ENCODE measurements around the gene GLRA1.

GLRA1 gene

GRCh38 chr5:151917904-151918303 is 6.7 kb downstream of the GLRA1 start:
- Histone ChIP-seq H3K4me3 (ENCODE audit: low read depth, low read length) (no peak overlapping the region), H3K9ac (ENCODE audit: low read depth, low read length) (no peak overlapping the region), H3K27ac (ENCODE audit: low read depth, low read length) (peak overlapping the region; percentile 67), H3K27me3 (ENCODE audit: control insufficient read depth, insufficient read depth, low read length) (peaks cover 82% of the 10 kb centered on the region), H3K4me1 (ENCODE audit: control insufficient read depth, insufficient read depth, low read length) (peaks cover 18% of the 10 kb centered on the region), H3K36me3 (ENCODE audit: control insufficient read depth, insufficient read depth, low read length) (no peaks in the 10 kb centered on the region), H3K9me3 (ENCODE audit: control insufficient read depth, insufficient read depth, low read length) (no peaks in the 10 kb centered on the region)

DNA sequence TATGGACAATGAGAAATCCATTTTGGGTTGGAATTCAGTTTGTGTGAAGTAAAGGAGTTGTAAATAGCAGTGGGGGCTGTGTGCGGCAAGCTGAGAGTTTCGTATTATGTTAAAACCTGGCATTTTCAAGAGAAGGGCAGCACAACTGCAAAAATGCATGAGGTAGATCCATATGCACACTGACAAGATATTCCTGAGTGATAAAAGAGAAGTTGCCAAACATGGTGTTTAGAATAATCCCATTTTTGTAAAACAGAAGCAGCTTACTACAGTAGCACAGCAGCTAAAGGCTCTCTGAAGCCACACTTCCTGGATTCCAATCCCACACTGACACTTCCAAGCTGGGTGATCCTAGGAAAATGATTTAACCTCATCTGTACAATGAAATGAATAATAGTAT is 11.2 kb downstream of the GLRA1 start:
- Histone ChIP-seq H3K9me3 (ENCODE audit: control insufficient read depth, insufficient read depth, low read length) (no peaks in the 10 kb centered on the region), H3K27ac (ENCODE audit: low read depth, low read length) (no peak overlapping the region), H3K36me3 (ENCODE audit: control insufficient read depth, insufficient read depth, low read length) (no peaks in the 10 kb centered on the region), H3K4me3 (ENCODE audit: low read depth, low read length) (no peak overlapping the region), H3K4me1 (ENCODE audit: control insufficient read depth, insufficient read depth, low read length) (peaks cover 28% of the 10 kb centered on the region), H3K9ac (ENCODE audit: low read depth, low read length) (no peak overlapping the region), H3K27me3 (ENCODE audit: control insufficient read depth, insufficient read depth, low read length) (peaks cover 84% of the 10 kb centered on the region)

DNA sequence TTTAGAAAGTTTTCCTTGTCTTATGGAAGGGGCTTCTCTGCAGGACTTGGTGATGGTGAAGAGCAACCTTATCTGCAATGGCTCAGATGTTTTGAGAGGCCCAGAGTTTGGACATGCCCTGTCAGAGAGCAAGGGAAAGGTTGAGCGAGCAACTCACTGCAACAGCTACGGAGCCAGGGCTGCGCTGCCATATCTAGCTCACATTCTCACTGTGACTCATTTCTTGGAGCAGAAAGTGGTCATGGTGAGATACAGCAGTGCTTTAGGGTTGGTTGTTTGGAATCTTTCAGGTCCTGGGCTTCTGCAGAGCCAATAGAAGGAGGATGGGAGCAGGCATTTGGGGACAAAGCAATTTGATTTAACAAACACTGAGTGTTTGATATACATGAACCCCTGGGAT is 12.3 kb downstream of the GLRA1 start:
- peak overlapping the region; percentile 58 for H3K27ac ChIP-seq (ENCODE audit: low read depth, low read length)
- H3K27me3 ChIP-seq (ENCODE audit: control insufficient read depth, insufficient read depth, low read length): peaks cover 89% of the 10 kb centered on the region
- no peaks in the 10 kb centered on the region for H3K9me3 ChIP-seq (ENCODE audit: control insufficient read depth, insufficient read depth, low read length)

GRCh38 chr5:151911011-151911410 is 13.6 kb downstream of the GLRA1 start:
- Histone ChIP-seq H3K27ac (ENCODE audit: low read depth, low read length) (no peak overlapping the region), H3K9ac (ENCODE audit: low read depth, low read length) (no peak overlapping the region)

More for the DNA sequence above, 12.3 kb downstream of the GLRA1 start:
- peaks cover 18% of the 10 kb centered on the region for H3K4me1 ChIP-seq (ENCODE audit: control insufficient read depth, insufficient read depth, low read length)
- H3K4me3 ChIP-seq (ENCODE audit: low read depth, low read length): no peak overlapping the region
- H3K9ac ChIP-seq (ENCODE audit: low read depth, low read length): no peak overlapping the region
- H3K36me3 ChIP-seq (ENCODE audit: control insufficient read depth, insufficient read depth, low read length): no peaks in the 10 kb centered on the region

DNA sequence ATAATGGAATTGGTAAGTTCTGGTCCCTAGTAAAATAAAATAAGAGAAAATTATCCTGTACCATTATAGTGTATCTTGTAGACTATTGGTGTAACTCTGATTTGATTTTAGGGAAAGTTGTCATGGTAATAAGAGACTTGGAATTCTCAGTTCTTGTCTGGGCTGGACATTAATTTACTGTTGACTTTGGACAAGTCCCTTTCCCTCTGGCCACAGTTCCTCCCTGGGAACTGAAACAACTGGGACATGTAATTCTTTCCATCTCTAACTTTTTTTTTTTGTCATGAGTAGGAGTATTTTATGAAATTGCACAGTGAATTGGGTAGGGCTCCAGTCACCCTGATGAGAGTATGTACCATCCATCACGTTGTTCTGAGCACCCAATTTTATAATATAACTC is 15.0 kb downstream of the GLRA1 start:
- no peak overlapping the region for H3K4me3 ChIP-seq (ENCODE audit: low read depth, low read length)
- peaks cover 27% of the 10 kb centered on the region for H3K4me1 ChIP-seq (ENCODE audit: control insufficient read depth, insufficient read depth, low read length)
- H3K27ac ChIP-seq (ENCODE audit: low read depth, low read length): no peak overlapping the region
- H3K9ac ChIP-seq (ENCODE audit: low read depth, low read length): no peak overlapping the region
- no peaks in the 10 kb centered on the region for H3K9me3 ChIP-seq (ENCODE audit: control insufficient read depth, insufficient read depth, low read length)
- H3K27me3 ChIP-seq (ENCODE audit: control insufficient read depth, insufficient read depth, low read length): peaks cover 93% of the 10 kb centered on the region
- H3K36me3 ChIP-seq (ENCODE audit: control insufficient read depth, insufficient read depth, low read length): no peaks in the 10 kb centered on the region

More at GRCh38 chr5:151911011-151911410, 13.6 kb downstream of the GLRA1 start:
- peaks cover 89% of the 10 kb centered on the region for H3K27me3 ChIP-seq (ENCODE audit: control insufficient read depth, insufficient read depth, low read length)
- H3K4me1 ChIP-seq (ENCODE audit: control insufficient read depth, insufficient read depth, low read length): peaks cover 22% of the 10 kb centered on the region
- H3K9me3 ChIP-seq (ENCODE audit: control insufficient read depth, insufficient read depth, low read length): no peaks in the 10 kb centered on the region
- H3K4me3 ChIP-seq (ENCODE audit: low read depth, low read length): no peak overlapping the region
- no peaks in the 10 kb centered on the region for H3K36me3 ChIP-seq (ENCODE audit: control insufficient read depth, insufficient read depth, low read length)

GRCh38 chr5:151906246-151906645 is 18.4 kb downstream of the GLRA1 start:
- peaks cover 96% of the 10 kb centered on the region for H3K27me3 ChIP-seq (ENCODE audit: control insufficient read depth, insufficient read depth, low read length)
- H3K36me3 ChIP-seq (ENCODE audit: control insufficient read depth, insufficient read depth, low read length): no peaks in the 10 kb centered on the region
- H3K27ac ChIP-seq (ENCODE audit: low read depth, low read length): no peak overlapping the region
- no peaks in the 10 kb centered on the region for H3K9me3 ChIP-seq (ENCODE audit: control insufficient read depth, insufficient read depth, low read length)
- no peak overlapping the region for H3K4me3 ChIP-seq (ENCODE audit: low read depth, low read length)
- H3K9ac ChIP-seq (ENCODE audit: low read depth, low read length): no peak overlapping the region
- H3K4me1 ChIP-seq (ENCODE audit: control insufficient read depth, insufficient read depth, low read length): peaks cover 35% of the 10 kb centered on the region

DNA sequence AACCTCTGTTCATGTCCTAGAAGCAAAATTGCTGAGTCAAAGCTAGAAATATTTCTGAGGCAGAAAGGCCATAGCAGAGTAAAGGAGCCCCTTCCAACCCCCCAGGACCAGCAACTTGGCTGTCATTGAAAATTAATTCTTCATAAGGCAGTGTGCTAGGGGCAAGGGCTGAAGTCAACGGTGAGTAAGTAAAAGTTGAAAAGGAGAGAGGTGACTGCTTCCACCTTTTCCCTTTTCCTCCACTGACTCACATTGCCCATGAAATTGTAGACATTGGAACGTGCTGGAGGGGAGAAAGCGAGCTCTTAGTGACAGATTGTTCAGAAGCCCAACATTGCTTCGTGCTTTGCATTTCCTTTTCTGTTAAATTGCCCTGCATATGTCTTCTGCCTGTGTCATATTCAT is 19.1 kb downstream of the GLRA1 start:
- no peak overlapping the region for H3K4me3 ChIP-seq (ENCODE audit: low read depth, low read length)
- no peak overlapping the region for H3K9ac ChIP-seq (ENCODE audit: low read depth, low read length)
- H3K4me1 ChIP-seq (ENCODE audit: control insufficient read depth, insufficient read depth, low read length): peaks cover 35% of the 10 kb centered on the region
- peaks cover 97% of the 10 kb centered on the region for H3K27me3 ChIP-seq (ENCODE audit: control insufficient read depth, insufficient read depth, low read length)
- no peak overlapping the region for H3K27ac ChIP-seq (ENCODE audit: low read depth, low read length)
- no peaks in the 10 kb centered on the region for H3K36me3 ChIP-seq (ENCODE audit: control insufficient read depth, insufficient read depth, low read length)
- H3K9me3 ChIP-seq (ENCODE audit: control insufficient read depth, insufficient read depth, low read length): no peaks in the 10 kb centered on the region

GRCh38 chr5:151904909-151905308 is 19.7 kb downstream of the GLRA1 start:
- Histone ChIP-seq H3K4me3 (ENCODE audit: low read depth, low read length) (no peak overlapping the region), H3K36me3 (ENCODE audit: control insufficient read depth, insufficient read depth, low read length) (no peaks in the 10 kb centered on the region), H3K27ac (ENCODE audit: low read depth, low read length) (no peak overlapping the region), H3K9me3 (ENCODE audit: control insufficient read depth, insufficient read depth, low read length) (no peaks in the 10 kb centered on the region), H3K27me3 (ENCODE audit: control insufficient read depth, insufficient read depth, low read length) (peaks cover 98% of the 10 kb centered on the region), H3K4me1 (ENCODE audit: control insufficient read depth, insufficient read depth, low read length) (peaks cover 35% of the 10 kb centered on the region), H3K9ac (ENCODE audit: low read depth, low read length) (no peak overlapping the region)

GRCh38 chr5:151904127-151904526 is 20.5 kb downstream of the GLRA1 start:
- peaks cover 35% of the 10 kb centered on the region for H3K4me1 ChIP-seq (ENCODE audit: control insufficient read depth, insufficient read depth, low read length)

DNA sequence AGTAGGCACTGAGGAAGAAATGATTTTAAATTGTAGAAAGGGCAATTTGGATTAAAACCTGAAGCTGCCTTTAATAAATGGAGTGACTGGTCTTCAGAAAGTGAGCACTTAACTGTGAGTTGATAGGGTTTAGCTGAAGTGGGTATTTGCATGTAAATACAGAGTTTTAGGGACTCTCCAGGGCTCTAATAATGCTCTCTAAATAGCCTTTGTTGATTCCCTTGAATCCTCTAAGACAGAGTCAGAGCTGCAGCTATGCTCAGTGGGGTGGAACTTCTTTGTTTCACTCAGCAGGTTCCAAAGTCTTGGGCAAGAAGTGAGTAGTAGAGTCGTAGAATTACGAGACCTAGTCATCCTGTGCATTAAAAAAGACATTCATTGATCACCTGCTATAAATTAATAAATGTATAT is 21.4 kb downstream of the GLRA1 start:
- no peaks in the 10 kb centered on the region for H3K9me3 ChIP-seq (ENCODE audit: control insufficient read depth, insufficient read depth, low read length)
- no peak overlapping the region for H3K4me3 ChIP-seq (ENCODE audit: low read depth, low read length)
- H3K36me3 ChIP-seq (ENCODE audit: control insufficient read depth, insufficient read depth, low read length): no peaks in the 10 kb centered on the region
- peaks cover 35% of the 10 kb centered on the region for H3K4me1 ChIP-seq (ENCODE audit: control insufficient read depth, insufficient read depth, low read length)
- no peak overlapping the region for H3K27ac ChIP-seq (ENCODE audit: low read depth, low read length)
- no peak overlapping the region for H3K9ac ChIP-seq (ENCODE audit: low read depth, low read length)
- peaks cover 99% of the 10 kb centered on the region for H3K27me3 ChIP-seq (ENCODE audit: control insufficient read depth, insufficient read depth, low read length)

More at GRCh38 chr5:151904127-151904526, 20.5 kb downstream of the GLRA1 start:
- peaks cover 98% of the 10 kb centered on the region for H3K27me3 ChIP-seq (ENCODE audit: control insufficient read depth, insufficient read depth, low read length)
- H3K4me3 ChIP-seq (ENCODE audit: low read depth, low read length): no peak overlapping the region
- H3K9me3 ChIP-seq (ENCODE audit: control insufficient read depth, insufficient read depth, low read length): no peaks in the 10 kb centered on the region
- H3K9ac ChIP-seq (ENCODE audit: low read depth, low read length): no peak overlapping the region
- no peak overlapping the region for H3K27ac ChIP-seq (ENCODE audit: low read depth, low read length)
- no peaks in the 10 kb centered on the region for H3K36me3 ChIP-seq (ENCODE audit: control insufficient read depth, insufficient read depth, low read length)

DNA sequence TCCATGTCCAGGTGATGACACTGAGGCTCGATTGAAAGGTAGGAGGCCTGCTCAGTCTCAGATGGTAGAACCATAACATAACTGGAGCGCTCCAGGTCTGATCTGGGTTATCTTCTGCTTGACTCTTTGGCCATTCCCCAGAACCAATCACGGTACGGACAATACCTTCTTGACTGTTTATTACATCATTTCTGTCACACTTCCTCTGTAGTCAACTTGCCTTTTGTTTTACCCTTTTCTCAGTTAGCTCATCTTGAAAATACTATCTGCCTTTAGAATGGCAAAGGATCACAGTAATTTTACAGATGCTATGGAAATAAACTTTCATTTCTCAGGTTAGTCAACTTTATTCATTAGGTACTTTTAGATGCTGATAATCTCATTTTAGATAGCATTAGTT is 22.4 kb downstream of the GLRA1 start:
- Histone ChIP-seq H3K9ac (ENCODE audit: low read depth, low read length) (no peak overlapping the region), H3K9me3 (ENCODE audit: control insufficient read depth, insufficient read depth, low read length) (no peaks in the 10 kb centered on the region)

DNA sequence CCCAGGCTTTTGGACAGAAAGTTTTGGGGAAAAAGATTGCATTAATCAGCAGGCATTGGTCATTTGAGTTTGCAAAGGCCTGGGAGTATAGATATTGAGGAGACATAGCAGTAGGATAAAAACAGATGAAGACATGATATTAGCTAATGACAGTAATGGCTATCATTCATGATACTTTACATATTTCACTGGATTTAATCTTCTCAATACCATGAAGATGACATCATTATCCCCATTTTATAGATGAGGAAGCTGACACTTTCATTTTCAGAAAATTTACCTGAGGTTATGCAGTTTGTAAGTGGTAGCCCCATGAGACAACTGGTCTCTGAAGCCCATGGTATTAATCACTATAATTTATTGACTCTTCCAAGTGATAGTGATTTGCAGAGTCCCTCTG is 23.0 kb downstream of the GLRA1 start:
- H3K27me3 ChIP-seq (ENCODE audit: control insufficient read depth, insufficient read depth, low read length): peaks cover 91% of the 10 kb centered on the region
- no peak overlapping the region for H3K4me3 ChIP-seq (ENCODE audit: low read depth, low read length)
- H3K27ac ChIP-seq (ENCODE audit: low read depth, low read length): no peak overlapping the region
- H3K9me3 ChIP-seq (ENCODE audit: control insufficient read depth, insufficient read depth, low read length): no peaks in the 10 kb centered on the region
- peaks cover 37% of the 10 kb centered on the region for H3K4me1 ChIP-seq (ENCODE audit: control insufficient read depth, insufficient read depth, low read length)
- no peak overlapping the region for H3K9ac ChIP-seq (ENCODE audit: low read depth, low read length)
- H3K36me3 ChIP-seq (ENCODE audit: control insufficient read depth, insufficient read depth, low read length): no peaks in the 10 kb centered on the region

More for the DNA sequence above, 22.4 kb downstream of the GLRA1 start:
- no peak overlapping the region for H3K4me3 ChIP-seq (ENCODE audit: low read depth, low read length)
- no peak overlapping the region for H3K27ac ChIP-seq (ENCODE audit: low read depth, low read length)
- H3K27me3 ChIP-seq (ENCODE audit: control insufficient read depth, insufficient read depth, low read length): peaks cover 97% of the 10 kb centered on the region
- H3K4me1 ChIP-seq (ENCODE audit: control insufficient read depth, insufficient read depth, low read length): peaks cover 35% of the 10 kb centered on the region
- no peaks in the 10 kb centered on the region for H3K36me3 ChIP-seq (ENCODE audit: control insufficient read depth, insufficient read depth, low read length)

All from HUES48 (cell line).